GM18520 (cell line): ENCODE data around the gene BRD7.
"Not testable (repeated sequence)": the region's sequence is repeated elsewhere in the genome, so short reads cannot be mapped to it uniquely, and the experiment has no call there.

Source experiments
- ATAC-seq: cut with Tn5 transposase; IDR thresholded peaks from one replicate; pipeline ENCODE4 v1.9.1; 2021; ENCODE audit not compliant: unreplicated experiment

Gene BRD7

GRCh38 chr16:50360033-50360778 is 8.6 kb downstream of the BRD7 start:
- ATAC-seq, result no peak

- ATAC-seq, result no peak
Measured at GRCh38 chr16:50359626-50360025, 9.2 kb downstream of the BRD7 start.

GRCh38 chr16:50354629-50355456 is 13.9 kb downstream of the BRD7 start:
- ATAC-seq, result no peak

GRCh38 chr16:50354082-50354481 is 14.7 kb downstream of the BRD7 start:
- ATAC-seq, result no peak

GRCh38 chr16:50351952-50352351 is 16.8 kb downstream of the BRD7 start:
- no peak for ATAC-seq

GRCh38 chr16:50351116-50351515 is 17.7 kb downstream of the BRD7 start:
- no peak for ATAC-seq

GRCh38 chr16:50345210-50345609 is 23.6 kb downstream of the BRD7 start:
- not testable (repeated sequence) for ATAC-seq

- not testable (repeated sequence) for ATAC-seq
Measured at GRCh38 chr16:50343566-50343965, 25.2 kb downstream of the BRD7 start.

GRCh38 chr16:50340578-50340977 is 28.2 kb downstream of the BRD7 start:
- no peak for ATAC-seq

- ATAC-seq, result no peak
Measured at GRCh38 chr16:50338371-50339231, 30.2 kb downstream of the BRD7 start.

- ATAC-seq, result no peak
Measured at GRCh38 chr16:50336884-50337283, 31.9 kb downstream of the BRD7 start.

GRCh38 chr16:50335196-50335958 is 33.4 kb downstream of the BRD7 start:
- ATAC-seq, result no peak

- ATAC-seq, result no peak
Measured at GRCh38 chr16:50334106-50334975, 34.4 kb downstream of the BRD7 start.

GRCh38 chr16:50332599-50332998 is 36.2 kb downstream of the BRD7 start:
- no peak for ATAC-seq

- ATAC-seq, result no peak
Measured at GRCh38 chr16:50331570-50331969, 37.2 kb downstream of the BRD7 start.

GRCh38 chr16:50329446-50330189 is 39.2 kb downstream of the BRD7 start:
- no peak for ATAC-seq

GRCh38 chr16:50326835-50327465 is 41.8 kb downstream of the BRD7 start:
- no peak for ATAC-seq

- no peak for ATAC-seq
Measured at GRCh38 chr16:50326264-50326663, 42.5 kb downstream of the BRD7 start.
